Suprapubic skin (tissue), 4 donors: ENCODE results near the gene RECK. TPM values are rescaled to one million over a fixed set of nuclear protein-coding genes. Genes with fewer than 3 reads are reported as not detected.
A peak's percentile ranks its signal among the peaks of the same experiment; 100 is the strongest.

Experiments
- DNase-seq, 2 donors: peaks; one replicate each; pipeline ENCODE4 v3.0.0-alpha.2; 2019; ENCODE audit warnings: low spot score in 2 of 2
- H3K27ac ChIP-seq: fragments of 200-600 bp; sonication (generic); one replicate; pipeline ENCODE4 v1.5.1; 2019
- H3K27me3 ChIP-seq: fragments of 200-600 bp; sonication (generic); one replicate; pipeline ENCODE4 v1.5.1; 2019
- H3K36me3 ChIP-seq: fragments of 200-600 bp; sonication (generic); one replicate; pipeline ENCODE4 v1.5.1; 2019
- H3K4me1 ChIP-seq: fragments of 200-600 bp; sonication (generic); one replicate; pipeline ENCODE4 v1.5.1; 2019
- H3K4me3 ChIP-seq: fragments of 200-600 bp; sonication (generic); one replicate; pipeline ENCODE4 v1.5.1; 2019; ENCODE audit warnings: mild to moderate bottlenecking
- H3K9me3 ChIP-seq: fragments of 200-600 bp; sonication (generic); one replicate; pipeline ENCODE4 v1.5.1; 2019
- CTCF ChIP-seq, 2 donors: fragments of 200-600 bp in 1 of 2; fragments of 450-650 bp in 1 of 2; sonication (generic) in 1 of 2; IDR thresholded peaks; one replicate each; pipeline ENCODE4 v1.5.1; 2016 to 2019; ENCODE audit warnings: antibody characterized with exemption in 2 of 2, mild to moderate bottlenecking in 1 of 2, moderate library complexity in 1 of 2
- EP300 ChIP-seq: sonication (generic); formaldehyde crosslinking; IDR thresholded peaks from one replicate; pipeline ENCODE4 v1.6.1; 2017; ENCODE audit warnings: antibody characterized with exemption
- POLR2A ChIP-seq, 2 donors: fragments of 450-650 bp; IDR thresholded peaks; one replicate each; pipeline ENCODE4 v1.6.1; 2017; ENCODE audit warnings: antibody characterized with exemption in 2 of 2, mild to moderate bottlenecking in 2 of 2, moderate library complexity in 2 of 2
- POLR2AphosphoS5 ChIP-seq, 3 donors: sonication (generic); formaldehyde crosslinking; IDR thresholded peaks; one replicate each; pipeline ENCODE4 v1.6.1; 2017; ENCODE audit warnings: antibody characterized with exemption in 3 of 3
- WGBS: methylation state at CpG from one replicate; pipeline ENCODE4 v1.1.5; 2018; 5-methylcytosine and 5-hydroxymethylcytosine counted together
- total RNA-seq, 4 donors: library from RNA; depleted of rRNA; stranded (reverse); fragments of >200 nt; gene quantifications; one replicate each; pipeline ENCODE4 v1.1.0, GENCODE V29; 2016

The RECK gene
- total RNA-seq, 4 donors from 2014 or later = 3.1 to 6.4 (median 4.0) TPM

GRCh38 chr9:36030871-36031270 lies 5.8 kb upstream of the RECK start:
- no peak for TF ChIP-seq EP300
- no peak for TF ChIP-seq POLR2A (IDR thresholded peaks at IDR 0.05)
- TF ChIP-seq POLR2AphosphoS5 (IDR thresholded peaks at IDR 0.05) = no peak
- TF ChIP-seq CTCF (IDR thresholded peaks at IDR 0.05) = no peak
- H3K27me3 ChIP-seq = no peaks in the 10 kb centered on the region
- WGBS = 68% methylated on average over 3 of the region's 3 CpGs
- no peak for DNase-seq
- no peaks in the 10 kb centered on the region for H3K36me3 ChIP-seq
- H3K9me3 ChIP-seq = no peaks in the 10 kb centered on the region
- H3K4me1 ChIP-seq = peaks cover 20% of the 10 kb centered on the region
- H3K4me3 ChIP-seq = no peak overlapping the region
- H3K27ac ChIP-seq = no peak overlapping the region

DNA sequence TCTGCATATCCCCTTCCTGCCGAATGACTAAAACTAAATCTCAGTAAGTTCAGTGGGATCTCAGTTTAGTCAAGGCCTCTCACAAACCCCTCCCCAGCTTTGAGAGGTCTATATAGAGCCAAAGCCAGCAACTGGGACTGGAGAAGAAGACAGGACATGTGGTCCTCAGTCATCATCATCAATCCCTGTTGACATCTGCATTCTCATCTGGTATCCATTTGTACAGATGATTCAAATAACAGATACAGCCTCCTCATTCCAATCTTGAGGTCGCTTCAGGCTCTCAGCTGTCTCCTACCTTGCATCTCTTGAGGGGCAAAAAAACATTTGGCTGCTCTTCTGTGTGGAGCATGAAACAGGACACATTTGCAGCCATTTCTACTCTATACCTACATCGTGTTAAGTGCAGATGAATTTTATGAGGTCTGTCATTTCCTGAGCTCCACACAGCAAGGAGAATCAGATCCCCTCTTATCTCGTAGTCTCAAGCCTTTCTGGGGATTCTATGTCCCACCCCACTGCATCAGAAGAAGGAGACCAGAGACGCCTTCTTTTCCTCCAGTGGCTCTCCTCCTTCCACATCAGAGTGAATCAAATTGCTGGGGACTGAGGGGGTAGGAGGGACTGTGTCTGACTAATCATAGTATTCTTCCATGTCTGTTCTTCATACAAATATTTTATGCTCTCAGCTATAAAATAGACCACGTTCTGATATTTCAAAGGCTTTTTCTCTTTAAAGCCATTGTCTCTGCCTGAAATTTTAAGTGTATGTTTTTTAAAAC lies 4.7 kb upstream of the RECK start:
- Histone ChIP-seq H3K9me3 (no peaks in the 10 kb centered on the region), H3K27me3 (no peaks in the 10 kb centered on the region), H3K4me1 (peaks cover 25% of the 10 kb centered on the region), H3K4me3 (no peak overlapping the region), H3K36me3 (no peaks in the 10 kb centered on the region), H3K27ac (peak overlapping the region; percentile 49)
- TF ChIP-seq POLR2A (IDR thresholded peaks at IDR 0.05) (no peak), CTCF (IDR thresholded peaks at IDR 0.05) (no peak), EP300 (no peak), POLR2AphosphoS5 (IDR thresholded peaks at IDR 0.05) (no peak)
- 57% methylated on average over 6 of the region's 6 CpGs for WGBS
- DNase-seq = no peak

GRCh38 chr9:36033788-36034187 lies 2.9 kb upstream of the RECK start:
- 95% methylated on average over 3 of the region's 3 CpGs for WGBS
- no peak for DNase-seq
- Histone ChIP-seq H3K4me1 (peaks cover 31% of the 10 kb centered on the region), H3K4me3 (no peak overlapping the region), H3K27ac (no peak overlapping the region), H3K9me3 (no peaks in the 10 kb centered on the region), H3K27me3 (no peaks in the 10 kb centered on the region), H3K36me3 (no peaks in the 10 kb centered on the region)
- TF ChIP-seq POLR2A (IDR thresholded peaks at IDR 0.05) (no peak), CTCF (IDR thresholded peaks at IDR 0.05) (no peak), EP300 (no peak), POLR2AphosphoS5 (IDR thresholded peaks at IDR 0.05) (no peak)

DNA sequence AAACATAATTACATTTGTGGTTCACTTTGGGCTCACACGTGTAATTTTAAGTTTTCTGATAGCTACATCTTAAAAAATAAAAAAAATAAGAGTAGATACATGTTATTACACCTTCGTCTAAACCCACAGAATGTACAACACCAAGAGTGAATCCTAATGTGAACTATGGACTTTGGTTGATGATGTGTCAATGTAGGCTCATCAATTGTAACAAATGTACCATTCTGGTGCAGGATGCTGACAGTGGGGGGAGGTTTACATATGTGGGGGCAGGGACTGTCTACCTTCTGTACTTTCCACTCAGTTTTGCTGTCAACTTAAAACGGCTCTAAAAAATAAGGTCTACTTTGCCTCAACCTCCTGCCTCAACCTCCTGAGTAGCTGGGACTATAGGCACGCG lies 2.5 kb upstream of the RECK start:
- Histone ChIP-seq H3K9me3 (no peaks in the 10 kb centered on the region), H3K4me3 (no peak overlapping the region), H3K4me1 (peaks cover 31% of the 10 kb centered on the region), H3K27ac (no peak overlapping the region), H3K36me3 (no peaks in the 10 kb centered on the region), H3K27me3 (no peaks in the 10 kb centered on the region)
- 79% methylated on average over 5 of the region's 5 CpGs for WGBS
- no peak for TF ChIP-seq POLR2A (IDR thresholded peaks at IDR 0.05)
- TF ChIP-seq CTCF (IDR thresholded peaks at IDR 0.05) = no peak
- TF ChIP-seq POLR2AphosphoS5 (IDR thresholded peaks at IDR 0.05) = no peak
- DNase-seq = no peak

DNA sequence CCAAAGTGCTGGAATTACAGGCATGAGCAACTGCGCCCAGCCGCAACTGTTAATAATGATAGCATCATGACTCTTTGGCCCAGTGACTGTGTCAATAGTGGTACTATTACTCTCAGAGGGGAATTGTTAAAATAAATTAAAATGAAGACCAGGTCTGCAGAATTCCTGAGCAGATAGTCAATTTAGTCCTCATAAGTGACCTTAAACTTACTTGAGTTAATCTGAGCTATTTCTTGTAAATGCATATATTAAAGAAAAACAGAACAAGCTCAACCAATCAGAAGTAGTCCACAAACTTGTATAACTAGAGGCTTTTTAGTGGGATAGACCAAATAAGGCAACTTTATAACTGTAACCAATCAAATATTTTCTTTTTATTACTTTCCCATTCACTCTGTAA lies 1.7 kb upstream of the RECK start:
- H3K4me3 ChIP-seq = no peak overlapping the region
- no peaks in the 10 kb centered on the region for H3K9me3 ChIP-seq
- no peaks in the 10 kb centered on the region for H3K36me3 ChIP-seq
- WGBS = 91% methylated on average over 2 of the region's 2 CpGs
- TF ChIP-seq EP300 (no peak), CTCF (IDR thresholded peaks at IDR 0.05) (no peak), POLR2AphosphoS5 (IDR thresholded peaks at IDR 0.05) (no peak), POLR2A (IDR thresholded peaks at IDR 0.05) (no peak)
- H3K27ac ChIP-seq = no peak overlapping the region
- no peak for DNase-seq
- H3K27me3 ChIP-seq = no peaks in the 10 kb centered on the region
- H3K4me1 ChIP-seq = peaks cover 28% of the 10 kb centered on the region
